GM18519 (cell line): ENCODE measurements around the gene GSS.

Experiments
- ATAC-seq: cut with Tn5 transposase; IDR thresholded peaks from one replicate; pipeline ENCODE4 v1.9.1; 2021; ENCODE audit warnings: mild to moderate bottlenecking, moderate library complexity; ENCODE audit not compliant: unreplicated experiment, low FRiP score

GSS gene

GRCh38 chr20:34949120-34949519 lies 6.5 kb downstream of the GSS start:
- ATAC-seq = no peak

GRCh38 chr20:34948030-34948429 lies 7.6 kb downstream of the GSS start:
- ATAC-seq = no peak

GRCh38 chr20:34947336-34947735 lies 8.3 kb downstream of the GSS start:
- ATAC-seq = no peak

- no peak for ATAC-seq
Measured at GRCh38 chr20:34946661-34947060, 8.9 kb downstream of the GSS start.

- ATAC-seq = no peak
Measured at GRCh38 chr20:34945315-34946077, 10.1 kb downstream of the GSS start.

GRCh38 chr20:34943808-34944567 lies 11.6 kb downstream of the GSS start:
- no peak for ATAC-seq

- no peak for ATAC-seq
Measured at GRCh38 chr20:34942301-34942700, 13.3 kb downstream of the GSS start.

GRCh38 chr20:34941226-34941625 lies 14.4 kb downstream of the GSS start:
- ATAC-seq = no peak

GRCh38 chr20:34940081-34940481 lies 15.5 kb downstream of the GSS start:
- no peak for ATAC-seq

- no peak for ATAC-seq
Measured at GRCh38 chr20:34938466-34939163, 17.0 kb downstream of the GSS start.

- ATAC-seq = no peak
Measured at GRCh38 chr20:34931771-34932170, 23.8 kb downstream of the GSS start.

- ATAC-seq = no peak
Measured at GRCh38 chr20:34928411-34928810, 27.2 kb downstream of the GSS start.

- no peak for ATAC-seq
Measured at GRCh38 chr20:34927736-34928135, 27.9 kb downstream of the GSS start.

- no peak for ATAC-seq
Measured at GRCh38 chr20:34926581-34926980, 29.0 kb downstream of the GSS start.

GRCh38 chr20:34925981-34926380 lies 29.6 kb downstream of the GSS start:
- ATAC-seq = no peak

GRCh38 chr20:34925341-34925740 lies 30.3 kb downstream of the GSS start:
- no peak for ATAC-seq

- ATAC-seq = no peak
Measured at GRCh38 chr20:34923414-34923813, 32.2 kb downstream of the GSS start.

GRCh38 chr20:34922654-34923381 lies 32.8 kb downstream of the GSS start:
- ATAC-seq = no peak

GRCh38 chr20:34921436-34921835 lies 34.2 kb downstream of the GSS start:
- no peak for ATAC-seq

GRCh38 chr20:34920055-34920454 lies 35.6 kb downstream of the GSS start:
- ATAC-seq = no peak
